ENCODE data around the gene OLFML2B.

Gene OLFML2B

GRCh38 chr1:161954050-161954449 lies 69.6 kb downstream of the OLFML2B start:
- no peak for DNase-seq (ENCODE audit: low read depth)
- no peak overlapping the region for H3K4me3 ChIP-seq (ENCODE audit: low read depth, low read length)

DNA sequence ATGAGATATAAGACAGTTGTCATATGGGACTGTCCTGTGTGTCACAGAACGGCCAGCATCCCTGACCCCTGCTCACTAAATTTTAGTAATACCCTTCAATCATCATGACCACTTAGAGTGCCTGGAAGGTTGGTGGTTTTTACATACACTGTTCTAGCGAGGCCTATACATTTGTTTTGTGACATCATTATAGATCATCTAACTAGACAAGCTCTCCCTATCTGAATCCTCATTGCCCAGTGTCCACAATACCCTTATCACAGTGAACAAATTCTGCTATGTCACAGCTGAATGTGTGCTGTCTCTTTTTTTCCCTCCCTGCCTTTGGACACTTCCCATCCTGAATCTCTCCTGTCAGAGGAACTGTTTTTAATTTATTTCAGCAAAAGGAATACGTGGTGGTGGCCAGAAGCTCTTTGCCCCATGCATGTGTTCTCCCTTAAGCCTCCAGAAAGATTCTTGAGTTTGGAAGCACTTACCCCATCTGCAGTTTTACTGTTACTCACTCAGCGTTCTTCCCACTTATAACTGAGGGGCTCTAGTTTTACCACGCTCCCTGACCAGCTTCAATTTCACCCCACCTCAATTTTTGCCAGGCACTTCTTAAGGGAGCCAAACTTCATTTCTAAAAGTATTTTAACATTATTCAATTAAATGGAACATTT lies 70.3 kb downstream of the OLFML2B start:
- no peak for DNase-seq (ENCODE audit: low read depth)
- H3K4me3 ChIP-seq (ENCODE audit: low read depth, low read length), result no peak overlapping the region

GRCh38 chr1:161952607-161953172 lies 71.0 kb downstream of the OLFML2B start:
- DNase-seq (ENCODE audit: low read depth), result no peak
- H3K4me3 ChIP-seq (ENCODE audit: low read depth, low read length), result no peak overlapping the region

DNA sequence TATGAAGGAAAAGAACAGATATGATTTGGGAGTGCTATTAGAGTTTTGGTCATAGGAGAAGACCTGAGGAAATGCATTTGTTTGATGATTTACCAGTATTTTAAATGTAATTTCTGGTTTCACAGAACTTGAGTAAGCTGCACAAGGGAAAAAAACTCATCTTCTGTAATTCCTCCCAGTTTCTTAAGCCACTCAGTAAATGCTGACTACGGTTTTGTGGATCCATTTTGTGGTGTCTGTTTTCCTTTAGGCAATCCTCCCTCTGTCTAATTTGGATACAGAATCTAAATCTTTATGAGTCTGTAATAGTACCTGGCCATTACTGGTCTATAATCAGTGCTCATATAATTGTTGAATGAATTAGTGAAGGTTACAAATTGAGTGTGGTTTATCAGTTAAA lies 72.0 kb downstream of the OLFML2B start:
- H3K4me3 ChIP-seq (ENCODE audit: low read depth, low read length), result no peak overlapping the region
- DNase-seq (ENCODE audit: low read depth), result no peak

- no peak for DNase-seq (ENCODE audit: low read depth)
- H3K4me3 ChIP-seq (ENCODE audit: low read depth, low read length), result no peak overlapping the region
Observed at GRCh38 chr1:161950377-161950776, 73.3 kb downstream of the OLFML2B start.

- DNase-seq (ENCODE audit: low read depth), result no peak
- H3K4me3 ChIP-seq (ENCODE audit: low read depth, low read length), result no peak overlapping the region
Observed at GRCh38 chr1:161949548-161949947, 74.1 kb downstream of the OLFML2B start.

- no peak overlapping the region for H3K4me3 ChIP-seq (ENCODE audit: low read depth, low read length)
- DNase-seq (ENCODE audit: low read depth), result no peak
Observed at GRCh38 chr1:161948435-161948834, 75.2 kb downstream of the OLFML2B start.

GRCh38 chr1:161946071-161946987 lies 77.3 kb downstream of the OLFML2B start:
- DNase-seq (ENCODE audit: low read depth), result peak; percentile 81
- H3K4me3 ChIP-seq (ENCODE audit: low read depth, low read length), result no peak overlapping the region

DNA sequence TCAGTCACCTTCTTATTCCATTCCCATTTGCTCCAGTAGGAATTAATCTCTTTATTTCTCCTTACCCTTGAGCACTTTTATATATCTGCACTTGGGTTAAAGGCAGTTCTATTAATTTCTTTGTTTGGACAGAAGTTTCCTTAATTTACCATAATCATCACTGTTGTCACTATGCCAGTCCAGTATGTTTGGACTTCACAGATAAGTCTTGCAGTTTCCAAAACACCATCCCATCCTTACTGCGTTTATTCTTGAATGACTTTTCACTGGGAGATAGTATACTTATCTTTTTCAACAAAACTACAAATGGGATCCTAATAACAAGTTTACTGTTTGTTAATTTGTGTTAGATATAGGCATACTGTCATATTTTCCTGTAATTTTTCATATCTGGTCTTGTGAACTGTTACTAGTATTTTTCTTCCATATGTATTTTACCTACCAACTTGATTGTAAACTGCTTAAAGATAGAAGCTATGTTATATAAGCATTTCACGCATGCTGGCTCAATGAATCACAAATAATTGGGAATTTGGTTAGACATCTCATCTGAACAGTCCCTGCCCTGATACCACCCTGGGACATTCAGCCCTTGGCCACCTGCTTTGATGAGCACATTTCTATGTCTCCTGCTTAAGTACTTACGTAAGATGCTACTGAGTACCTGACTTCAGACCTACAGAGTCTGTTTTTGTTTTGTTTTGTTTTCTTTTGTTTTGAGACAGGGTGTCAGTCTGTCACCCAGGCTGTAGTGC lies 78.2 kb downstream of the OLFML2B start:
- no peak overlapping the region for H3K4me3 ChIP-seq (ENCODE audit: low read depth, low read length)
- no peak for DNase-seq (ENCODE audit: low read depth)

- no peak overlapping the region for H3K4me3 ChIP-seq (ENCODE audit: low read depth, low read length)
- DNase-seq (ENCODE audit: low read depth), result no peak
Observed at GRCh38 chr1:161944381-161944780, 79.3 kb downstream of the OLFML2B start.

- no peak overlapping the region for H3K4me3 ChIP-seq (ENCODE audit: low read depth, low read length)
- no peak for DNase-seq (ENCODE audit: low read depth)
Observed at GRCh38 chr1:161943737-161944136, 79.9 kb downstream of the OLFML2B start.

DNA sequence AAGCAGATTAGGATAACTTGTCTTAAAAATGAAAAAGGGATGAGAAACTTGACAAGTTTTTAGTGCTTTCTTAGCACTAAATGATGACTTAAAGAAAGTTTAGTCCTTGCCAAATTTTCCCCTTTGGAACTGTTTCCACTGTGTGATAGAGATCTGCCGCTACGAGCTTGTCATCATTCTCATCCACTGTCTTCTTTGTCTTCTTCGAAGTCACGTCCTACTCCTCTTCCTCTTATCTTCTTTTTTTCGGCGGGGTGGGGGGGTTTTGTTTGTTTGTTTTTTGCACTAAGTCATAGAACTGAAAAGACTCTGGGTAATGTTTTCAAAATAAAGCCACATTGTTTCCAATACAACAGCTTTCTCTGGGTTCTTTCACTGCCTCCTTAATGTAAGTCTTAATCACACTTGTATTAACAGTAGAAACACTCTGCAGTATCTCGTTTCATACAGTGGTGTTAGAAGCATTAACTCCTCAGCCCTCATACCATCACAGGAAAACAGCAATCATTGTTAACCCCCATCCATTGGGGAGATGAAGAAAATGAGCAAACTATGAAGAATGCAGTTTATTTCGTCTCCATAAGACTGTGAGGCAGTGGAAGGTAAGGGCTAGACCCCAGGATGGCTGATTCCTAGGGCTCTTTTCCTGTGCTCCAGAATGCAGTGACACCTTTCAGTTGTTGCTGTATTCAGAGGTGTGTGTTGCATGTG lies 81.8 kb downstream of the OLFML2B start:
- H3K4me3 ChIP-seq (ENCODE audit: low read depth, low read length), result no peak overlapping the region
- no peak for DNase-seq (ENCODE audit: low read depth)

DNA sequence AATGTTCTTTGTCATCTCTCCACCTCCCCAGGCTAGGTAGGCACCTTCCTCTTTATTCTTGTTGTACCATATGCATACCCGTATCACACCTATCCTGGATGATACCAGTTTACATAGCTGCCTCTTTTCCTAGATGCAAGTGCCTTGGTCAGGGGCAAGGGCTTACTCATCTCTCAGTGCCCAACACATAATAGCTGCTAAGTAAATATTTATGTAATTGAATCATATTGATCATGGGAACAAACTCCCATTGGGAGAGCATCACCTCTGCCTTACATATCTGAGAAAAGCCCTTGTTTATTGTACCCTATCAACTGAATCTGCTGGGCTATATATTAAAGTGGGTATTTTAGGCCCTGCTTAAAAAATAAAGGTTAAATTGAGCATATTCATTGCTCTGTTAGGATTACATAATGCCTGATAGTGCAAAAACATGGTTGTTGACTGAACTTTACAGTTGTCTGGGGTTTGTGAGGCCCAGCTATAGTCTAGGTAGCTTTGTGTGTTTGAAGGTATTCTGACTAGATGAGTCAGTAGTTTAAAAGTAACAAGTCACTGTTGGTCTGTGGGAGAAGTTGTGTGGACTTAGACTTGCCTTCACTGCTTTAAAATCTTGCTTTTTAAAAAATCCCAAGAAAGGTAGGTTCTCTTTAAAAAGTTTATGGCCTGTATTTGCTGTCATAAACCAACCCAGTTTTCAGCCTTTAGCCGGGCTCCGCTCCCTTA lies 82.6 kb downstream of the OLFML2B start:
- DNase-seq (ENCODE audit: low read depth), result no peak
- no peak overlapping the region for H3K4me3 ChIP-seq (ENCODE audit: low read depth, low read length)

DNA sequence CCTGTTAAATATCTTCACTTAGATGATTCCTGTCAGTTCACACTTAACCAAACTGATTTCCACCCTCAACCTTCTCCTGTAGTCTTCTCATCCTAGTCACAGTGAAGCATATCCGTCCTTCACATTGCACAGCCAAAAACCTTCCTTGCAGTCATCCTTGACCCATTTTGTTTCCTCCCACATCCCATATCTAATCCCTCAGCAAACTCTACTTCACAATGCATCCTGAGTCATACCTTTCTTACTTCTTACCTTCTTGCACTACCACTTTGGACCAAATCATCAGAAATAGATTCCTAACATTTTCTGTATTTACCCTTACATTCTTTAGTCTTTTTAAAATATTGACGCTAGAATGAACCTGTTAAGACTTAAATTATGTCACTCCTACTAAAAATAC lies 86.9 kb downstream of the OLFML2B start:
- no peak for DNase-seq (ENCODE audit: low read depth)

GRCh38 chr1:161935264-161935663 lies 88.4 kb downstream of the OLFML2B start:
- no peak for DNase-seq (ENCODE audit: low read depth)
- no peak overlapping the region for H3K4me3 ChIP-seq (ENCODE audit: low read depth, low read length)

More for the DNA sequence above, 86.9 kb downstream of the OLFML2B start:
- no peak overlapping the region for H3K4me3 ChIP-seq (ENCODE audit: low read depth, low read length)

DNA sequence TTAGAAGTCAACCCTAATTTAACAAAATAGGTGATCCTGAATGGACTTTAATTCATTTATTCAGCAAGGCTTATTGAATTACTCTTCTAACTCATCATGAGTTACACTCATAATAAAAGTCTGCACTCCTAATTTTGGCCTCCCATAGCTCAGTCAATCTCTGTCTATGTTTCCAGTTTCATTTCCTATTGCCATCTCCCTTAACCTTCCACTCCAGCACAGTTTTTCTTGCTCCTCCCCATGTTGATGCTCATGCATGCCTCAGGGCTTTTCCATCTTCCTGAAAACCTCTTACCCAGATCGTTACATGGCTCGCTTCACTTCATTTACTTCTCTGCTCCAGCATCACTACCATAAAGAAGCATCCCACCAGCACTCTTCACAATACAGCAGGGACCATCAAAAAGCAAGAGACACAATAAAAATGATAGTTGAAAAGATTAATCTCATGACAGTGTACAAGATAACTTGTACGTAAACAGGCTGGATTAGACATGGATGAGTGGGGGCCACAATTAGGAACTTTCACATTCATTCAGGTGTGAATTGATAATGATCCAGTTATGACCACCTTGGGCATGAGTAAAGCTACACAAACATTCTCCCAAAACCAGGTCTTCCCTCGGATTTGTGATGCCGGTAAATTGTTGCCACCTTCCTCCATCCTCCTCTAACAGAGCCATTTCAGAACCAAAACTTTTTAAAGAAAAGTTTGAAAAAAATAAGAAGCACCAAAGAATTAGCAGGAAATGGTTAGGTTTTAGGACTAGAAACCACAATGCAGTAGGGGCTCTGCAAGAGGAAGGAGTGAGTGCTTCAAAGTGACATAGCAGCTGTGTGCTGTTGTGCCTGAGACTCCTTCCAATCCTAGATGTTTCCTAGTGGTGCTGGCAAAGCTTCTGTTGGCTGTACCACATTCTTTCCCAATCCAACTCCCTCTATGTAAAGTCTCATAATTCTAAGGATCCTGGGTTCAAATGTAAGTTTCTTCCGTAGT lies 89.8 kb downstream of the OLFML2B start:
- no peak for DNase-seq (ENCODE audit: low read depth)
- no peak overlapping the region for H3K4me3 ChIP-seq (ENCODE audit: low read depth, low read length)
